Astrocyte (in vitro differentiated cells and primary cell): Measurements from ENCODE around the gene SLC44A1. TPM values are rescaled to one million over a fixed set of nuclear protein-coding genes. Genes with fewer than 3 reads are reported as not detected.

Experiments used
- DNase-seq: peaks from one replicate; pipeline ENCODE4 v3.0.0-alpha.2; 2010; ENCODE audit warnings: low read depth
- FAIRE-seq: peaks from 2 replicates; lab custom pipeline; 2011; peaks lifted over from hg19 to GRCh38; lab: Jason Lieb, UNC
- H2AFZ ChIP-seq: 2 replicates; pipeline ENCODE4 v1.6.0; 2012; ENCODE audit warnings: low read depth, low read length, inconsistent platforms
- H3K27ac ChIP-seq: 2 replicates; pipeline ENCODE4 v1.5.1; 2011; ENCODE audit warnings: low read depth, low read length, inconsistent platforms
- H3K27me3 ChIP-seq: 2 replicates; pipeline ENCODE4 v1.6.0; 2011; ENCODE audit warnings: low read length, inconsistent platforms; ENCODE audit not compliant: insufficient read depth
- H3K36me3 ChIP-seq: 2 replicates; pipeline ENCODE4 v1.5.1; 2011; ENCODE audit warnings: low read length, inconsistent platforms; ENCODE audit not compliant: insufficient read depth
- H3K4me1 ChIP-seq: 2 replicates; pipeline ENCODE4 v1.5.1; 2011; ENCODE audit warnings: low read length, inconsistent platforms; ENCODE audit not compliant: insufficient read depth
- H3K4me2 ChIP-seq: 2 replicates; pipeline ENCODE4 v1.6.0; 2012; ENCODE audit warnings: low read length, inconsistent platforms
- H3K4me3 ChIP-seq: 2 replicates; pipeline ENCODE4 v1.5.1; 2011; ENCODE audit warnings: low read depth, mild to moderate bottlenecking, low read length, inconsistent platforms; ENCODE audit not compliant: insufficient read depth
- H3K79me2 ChIP-seq: 2 replicates; pipeline ENCODE4 v1.6.0; 2012; ENCODE audit warnings: mild to moderate bottlenecking, low read length, inconsistent platforms; ENCODE audit not compliant: insufficient read depth
- H3K9ac ChIP-seq: 2 replicates; pipeline ENCODE4 v1.6.0; 2012; ENCODE audit warnings: mild to moderate bottlenecking, low read length, inconsistent platforms
- H3K9me3 ChIP-seq: 2 replicates; pipeline ENCODE4 v1.5.1; 2012; ENCODE audit warnings: low read depth, mild to moderate bottlenecking, low read length, inconsistent platforms; ENCODE audit not compliant: insufficient read depth
- H4K20me1 ChIP-seq: 2 replicates; pipeline ENCODE4 v1.6.0; 2012; ENCODE audit warnings: low read length, inconsistent platforms; ENCODE audit not compliant: insufficient read depth
- H3K27ac Mint-ChIP-seq: one replicate; pipeline ENCODE4 v1.8.0; 2021; ENCODE audit warnings: mild to moderate bottlenecking, mixed read lengths; ENCODE audit not compliant: unreplicated experiment
- H3K27me3 Mint-ChIP-seq: one replicate; pipeline ENCODE4 v1.8.0; 2021; ENCODE audit warnings: low read depth, mixed read lengths; ENCODE audit not compliant: unreplicated experiment
- H3K36me3 Mint-ChIP-seq: one replicate; pipeline ENCODE4 v1.8.0; 2021; ENCODE audit warnings: low read depth, mixed read lengths; ENCODE audit not compliant: unreplicated experiment
- H3K4me1 Mint-ChIP-seq: one replicate; pipeline ENCODE4 v1.8.0; 2021; ENCODE audit warnings: low read depth, mixed read lengths; ENCODE audit not compliant: unreplicated experiment
- H3K4me3 Mint-ChIP-seq: one replicate; pipeline ENCODE4 v1.8.0; 2021; ENCODE audit warnings: mild to moderate bottlenecking, moderate library complexity, mixed read lengths; ENCODE audit not compliant: unreplicated experiment
- H3K9me3 Mint-ChIP-seq: one replicate; pipeline ENCODE4 v1.8.0; 2021; ENCODE audit warnings: mild to moderate bottlenecking, mixed read lengths; ENCODE audit not compliant: unreplicated experiment
- EZH2 ChIP-seq: IDR thresholded peaks from 2 replicates; pipeline ENCODE4 v1.6.1; 2012; ENCODE audit warnings: mild to moderate bottlenecking, low read length, inconsistent platforms; ENCODE audit not compliant: insufficient read depth
- total RNA-seq: library from RNA; stranded (reverse); gene quantifications from 2 replicates; pipeline ENCODE4 v1.2.1, GENCODE V29; 2021
- TF ChIP-seq, protein P1 (sequence below): IDR thresholded peaks from 2 replicates; pipeline ENCODE4 v1.5.1; 2011; ENCODE audit warnings: low read depth, mild to moderate bottlenecking, inconsistent platforms, low read length, moderate library complexity; ENCODE audit not compliant: insufficient read depth

SLC44A1 gene
- total RNA-seq, 1 donor from 2014 or later: 43.8 TPM

- FAIRE-seq (no peak), DNase-seq (no peak)
- Histone ChIP-seq H3K4me1 (no peaks in the 10 kb centered on the region), H2AFZ (no peak overlapping the region), H3K9me3 (peaks cover 5% of the 10 kb centered on the region), H3K4me2 (no peak overlapping the region), H3K36me3 (no peaks in the 10 kb centered on the region), H3K27ac (no peak overlapping the region), H3K27me3 (no peaks in the 10 kb centered on the region), H3K4me3 (no peak overlapping the region), H4K20me1 (peaks cover 70% of the 10 kb centered on the region), H3K79me2 (peaks cover 92% of the 10 kb centered on the region), H3K9ac (no peak overlapping the region)
- no peak for TF ChIP-seq EZH2
- TF ChIP-seq, protein P1, sequence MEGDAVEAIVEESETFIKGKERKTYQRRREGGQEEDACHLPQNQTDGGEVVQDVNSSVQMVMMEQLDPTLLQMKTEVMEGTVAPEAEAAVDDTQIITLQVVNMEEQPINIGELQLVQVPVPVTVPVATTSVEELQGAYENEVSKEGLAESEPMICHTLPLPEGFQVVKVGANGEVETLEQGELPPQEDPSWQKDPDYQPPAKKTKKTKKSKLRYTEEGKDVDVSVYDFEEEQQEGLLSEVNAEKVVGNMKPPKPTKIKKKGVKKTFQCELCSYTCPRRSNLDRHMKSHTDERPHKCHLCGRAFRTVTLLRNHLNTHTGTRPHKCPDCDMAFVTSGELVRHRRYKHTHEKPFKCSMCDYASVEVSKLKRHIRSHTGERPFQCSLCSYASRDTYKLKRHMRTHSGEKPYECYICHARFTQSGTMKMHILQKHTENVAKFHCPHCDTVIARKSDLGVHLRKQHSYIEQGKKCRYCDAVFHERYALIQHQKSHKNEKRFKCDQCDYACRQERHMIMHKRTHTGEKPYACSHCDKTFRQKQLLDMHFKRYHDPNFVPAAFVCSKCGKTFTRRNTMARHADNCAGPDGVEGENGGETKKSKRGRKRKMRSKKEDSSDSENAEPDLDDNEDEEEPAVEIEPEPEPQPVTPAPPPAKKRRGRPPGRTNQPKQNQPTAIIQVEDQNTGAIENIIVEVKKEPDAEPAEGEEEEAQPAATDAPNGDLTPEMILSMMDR: no peak
- no peaks in the 10 kb centered on the region for H3K27me3 Mint-ChIP-seq
- peaks cover 14% of the 10 kb centered on the region for H3K4me1 Mint-ChIP-seq
- no peak overlapping the region for H3K4me3 Mint-ChIP-seq
- no peaks in the 10 kb centered on the region for H3K9me3 Mint-ChIP-seq
- H3K27ac Mint-ChIP-seq: no peak overlapping the region
- H3K36me3 Mint-ChIP-seq: peaks cover 1% of the 10 kb centered on the region
Measured at GRCh38 chr9:105457560-105458294, 213.3 kb downstream of the SLC44A1 start.

DNA sequence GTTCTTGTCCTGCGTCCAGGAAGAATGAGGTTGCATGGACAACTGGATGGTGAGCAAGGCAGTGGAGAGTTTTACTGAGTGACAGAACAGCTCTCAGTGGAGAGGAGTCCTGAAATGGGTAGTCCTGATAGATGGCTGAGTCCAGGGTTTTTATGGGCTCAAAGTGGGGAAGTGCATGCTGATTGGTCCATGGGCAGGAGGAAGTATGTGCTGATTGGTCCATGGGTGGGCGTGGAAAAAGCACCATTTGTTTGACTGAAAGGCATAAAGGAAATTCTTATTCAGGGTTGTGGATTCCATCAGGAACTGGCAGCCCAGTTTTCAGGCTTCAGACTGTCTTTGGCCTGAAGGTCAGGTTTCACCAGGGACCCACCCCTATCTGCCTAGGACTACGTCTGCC, 214.0 kb downstream of the SLC44A1 start:
- Histone ChIP-seq H3K79me2 (peaks cover 92% of the 10 kb centered on the region), H3K36me3 (no peaks in the 10 kb centered on the region), H3K27ac (no peak overlapping the region), H3K4me3 (no peak overlapping the region), H3K9me3 (peaks cover 5% of the 10 kb centered on the region), H3K9ac (no peak overlapping the region), H2AFZ (no peak overlapping the region), H4K20me1 (peaks cover 65% of the 10 kb centered on the region), H3K4me1 (no peaks in the 10 kb centered on the region), H3K4me2 (no peak overlapping the region), H3K27me3 (no peaks in the 10 kb centered on the region)
- TF ChIP-seq, protein P1: no peak
- TF ChIP-seq EZH2: no peak
- DNase-seq (no peak), FAIRE-seq (no peak)
- H3K36me3 Mint-ChIP-seq: peaks cover 1% of the 10 kb centered on the region
- no peak overlapping the region for H3K27ac Mint-ChIP-seq
- H3K4me1 Mint-ChIP-seq: peaks cover 14% of the 10 kb centered on the region
- no peaks in the 10 kb centered on the region for H3K9me3 Mint-ChIP-seq
- H3K4me3 Mint-ChIP-seq: no peak overlapping the region
- H3K27me3 Mint-ChIP-seq: no peaks in the 10 kb centered on the region

DNA sequence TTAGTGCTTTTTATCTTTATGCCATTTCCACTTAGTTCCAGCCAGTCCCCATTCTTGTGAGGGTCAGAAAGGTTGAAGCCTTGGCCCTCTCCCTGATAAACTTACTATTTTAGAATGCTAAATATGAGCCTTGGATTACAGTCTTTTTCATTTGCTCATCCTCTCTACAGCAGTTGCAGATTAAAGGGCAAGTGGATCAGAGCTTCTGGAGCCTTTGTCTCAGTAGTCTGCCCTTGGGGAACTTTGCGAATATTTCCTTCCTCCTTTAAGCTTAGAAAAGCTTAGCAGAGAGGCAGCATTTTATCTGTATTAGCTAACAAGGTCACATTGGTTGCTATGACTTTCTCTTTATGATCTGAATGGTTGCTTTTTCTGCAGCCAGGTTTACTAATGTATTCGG, 214.9 kb downstream of the SLC44A1 start:
- no peak overlapping the region for H3K9ac ChIP-seq
- H3K27me3 Mint-ChIP-seq: no peaks in the 10 kb centered on the region
- TF ChIP-seq, protein P1: no peak
- no peak for TF ChIP-seq EZH2
- H3K79me2 ChIP-seq: peaks cover 84% of the 10 kb centered on the region
- no peaks in the 10 kb centered on the region for H3K9me3 Mint-ChIP-seq
- H4K20me1 ChIP-seq: peaks cover 61% of the 10 kb centered on the region
- H3K4me1 Mint-ChIP-seq: peaks cover 14% of the 10 kb centered on the region
- H3K27ac ChIP-seq: no peak overlapping the region
- no peak for DNase-seq
- H3K4me2 ChIP-seq: no peak overlapping the region
- H3K9me3 ChIP-seq: peaks cover 5% of the 10 kb centered on the region
- no peak overlapping the region for H3K4me3 Mint-ChIP-seq
- H3K4me3 ChIP-seq: no peak overlapping the region
- H2AFZ ChIP-seq: no peak overlapping the region
- no peaks in the 10 kb centered on the region for H3K4me1 ChIP-seq
- H3K36me3 ChIP-seq: no peaks in the 10 kb centered on the region
- no peak for FAIRE-seq
- H3K36me3 Mint-ChIP-seq: peaks cover 1% of the 10 kb centered on the region
- no peaks in the 10 kb centered on the region for H3K27me3 ChIP-seq
- H3K27ac Mint-ChIP-seq: no peak overlapping the region
